HepG2 (cell line): Measurements from ENCODE around the gene DLEC1. TPM values are rescaled to one million over a fixed set of nuclear protein-coding genes. Genes with fewer than 3 reads are reported as not detected.

ENCODE experiments used
- ATAC-seq: fragments of 200-7000 bp; cut with Tn5 transposase; 3 replicates; pipeline ENCODE4 v1.9.1; 2020; ENCODE audit warnings: mild to moderate bottlenecking, moderate library complexity
- BruUV-seq: library from RNA; stranded (reverse); fragments of 400-500 nt; replicated peaks from 2 replicates; lab custom pipeline; 2021; lab: Mats Ljungman, UMichigan
- CTCF ChIA-PET: fragments of 300-600 bp; formaldehyde crosslinking; extraction: SDS; loops from one replicate; lab custom pipeline; 2021; ENCODE audit warnings: low total read pairs, inconsistent platforms, low intra/inter-chr PET ratio; lab: Yijun Ruan, JAX
- POLR2A ChIA-PET: fragments of 350-600 bp; sonication (Branson Sonifier 250); formaldehyde crosslinking; loops from one replicate; lab custom pipeline; 2020; ENCODE audit warnings: antibody characterized with exemption, inconsistent platforms; lab: Yijun Ruan, JAX
- DNase-seq: peaks from one replicate; pipeline ENCODE4 v3.0.0-alpha.2; 2015; ENCODE audit warnings: low spot score
- FAIRE-seq: peaks from 3 replicates; lab custom pipeline; 2011; peaks lifted over from hg19 to GRCh38; lab: Jason Lieb, UNC
- H2AFZ ChIP-seq: one replicate; pipeline ENCODE4 v1.6.1; 2011; ENCODE audit warnings: low read length, inconsistent platforms
- H3K27ac ChIP-seq: fragments of 300-600 bp; 3 replicates; pipeline ENCODE4 v1.8.0; 2011; ENCODE audit warnings: mixed run types, mild to moderate bottlenecking, mixed read lengths, low read length, inconsistent platforms; ENCODE audit not compliant: insufficient read depth; ENCODE audit errors: extremely low read length
- H3K27me3 ChIP-seq, 2 experiments: fragments of 200-600 bp in 1 of 2; 2 replicates in 1 of 2; 3 replicates in 1 of 2; pipeline versions ENCODE4 v1.6.0 to v1.8.0; 2011; ENCODE audit warnings: low read length in 2 of 2, mild to moderate bottlenecking in 2 of 2, moderate library complexity in 2 of 2, inconsistent platforms in 1 of 2; ENCODE audit not compliant: insufficient read depth in 2 of 2, control insufficient read depth in 1 of 2
- H3K36me3 ChIP-seq, 2 experiments: fragments of 200-600 bp in 1 of 2; replicated peaks in 1 of 2; 2 replicates in 1 of 2; 3 replicates in 1 of 2; pipeline versions ENCODE4 v1.5.1 to v1.8.0; 2011; ENCODE audit warnings: low read length in 2 of 2, inconsistent platforms in 1 of 2; ENCODE audit not compliant: insufficient read depth in 2 of 2, control insufficient read depth in 1 of 2
- H3K4me1 ChIP-seq: 2 replicates; pipeline ENCODE4 v1.5.1; 2012; ENCODE audit warnings: low read length, inconsistent platforms; ENCODE audit not compliant: insufficient read depth
- H3K4me2 ChIP-seq: 2 replicates; pipeline ENCODE4 v1.6.0; 2011; ENCODE audit warnings: low read depth, low read length, inconsistent platforms
- H3K4me3 ChIP-seq, 3 experiments: fragments of 200-600 bp in 1 of 3; sonication (generic), shearing (Covaris generic) in 1 of 3; replicated peaks in 1 of 3; 2 replicates each; pipeline ENCODE4 v1.5.1; 2011 to 2016; ENCODE audit warnings: low read length in 3 of 3, inconsistent platforms in 2 of 3, low read depth in 2 of 3, mild to moderate bottlenecking in 2 of 3, control low read depth in 1 of 3, mixed read lengths in 1 of 3; ENCODE audit not compliant: insufficient read depth in 1 of 3
- H3K79me2 ChIP-seq: one replicate; pipeline ENCODE4 v1.6.1; 2011; ENCODE audit warnings: low read length, inconsistent platforms; ENCODE audit not compliant: insufficient read depth
- H3K9ac ChIP-seq: 2 replicates; pipeline ENCODE4 v1.6.0; 2011; ENCODE audit warnings: mild to moderate bottlenecking, low read depth, low read length, inconsistent platforms; ENCODE audit not compliant: insufficient read depth
- H3K9me3 ChIP-seq: 2 replicates; pipeline ENCODE4 v1.5.1; 2012; ENCODE audit warnings: mild to moderate bottlenecking, low read length
- H4K20me1 ChIP-seq: 2 replicates; pipeline ENCODE4 v1.6.0; 2011; ENCODE audit warnings: inconsistent platforms, mild to moderate bottlenecking, low read length, moderate library complexity; ENCODE audit not compliant: insufficient read depth
- CHD4 ChIP-seq: fragments of 200-600 bp; sonication (generic); IDR thresholded peaks from 2 replicates; pipeline ENCODE4 v1.7.0; 2017; ENCODE audit warnings: mild to moderate bottlenecking, low read length, borderline replicate concordance
- IKZF4 ChIP-seq: sonication (generic); formaldehyde crosslinking; IDR thresholded peaks from 2 replicates; pipeline ENCODE4 v1.5.1; 2020; ENCODE audit warnings: borderline replicate concordance, mild to moderate bottlenecking, low read depth, missing genetic modification reagents; ENCODE audit errors: not compliant biosample characterization
- POLR2AphosphoS2 ChIP-seq: IDR thresholded peaks from 2 replicates; pipeline ENCODE4 v1.6.1; 2011; ENCODE audit warnings: low read depth, low read length, improper control_type of control experiment
- PRDM4 ChIP-seq: sonication (generic); formaldehyde crosslinking; IDR thresholded peaks from 2 replicates; pipeline ENCODE4 v1.9.0; 2021; ENCODE audit warnings: missing genetic modification reagents, borderline replicate concordance
- RBM22 ChIP-seq: fragments of 200-400 bp; formaldehyde crosslinking; optimal IDR thresholded peaks from 2 replicates; pipeline ENCODE3; 2017; ENCODE audit warnings: mild to moderate bottlenecking, low read length, moderate library complexity
- ZNF775 ChIP-seq: sonication (generic); formaldehyde crosslinking; IDR thresholded peaks from 2 replicates; pipeline ENCODE4 v1.4.0; 2020; ENCODE audit warnings: missing genetic modification reagents, mild to moderate bottlenecking, moderate library complexity, borderline replicate concordance
- ZSCAN20 ChIP-seq: sonication (generic); formaldehyde crosslinking; IDR thresholded peaks from 2 replicates; pipeline ENCODE4 v1.4.0; 2020; ENCODE audit warnings: missing genetic modification reagents, mild to moderate bottlenecking, borderline replicate concordance
- WGBS: methylation state at CpG from one replicate; pipeline ENCODE4 v1.1.6; 2017; ENCODE audit warnings: low lambda C conversion rate; 5-methylcytosine and 5-hydroxymethylcytosine counted together
- in situ Hi-C: cut with HindIII; loops from 2 replicates; pipeline ENCODE4 v1.10.0; 2017; ENCODE audit warnings: low pct_unique_long_range_greater_than_20kb; ENCODE audit not compliant: extremely low pct_ligation_motif_present
- intact Hi-C: fragments of 100-400 bp; cut with micrococcal nuclease; formaldehyde crosslinking; loops from one replicate; pipeline ENCODE4 v1.10.0; 2022; ENCODE audit not compliant: unreplicated experiment
- polyA plus RNA-seq, 8 experiments: library from polyadenylated mRNA; depleted of rRNA in 3 of 8; stranded (reverse) in 7 of 8; unstranded in 1 of 8; fragments of >200 nt; fragmentation: Illumina TruSeq in 4 of 8; extraction: Trizol in 4 of 8; gene quantifications; 2 replicates each; pipeline versions ENCODE4 v1.2.1 to v1.2.3, GENCODE V29; 2011 to 2016; ENCODE audit warnings: low read depth in 4 of 8, missing spikeins in 1 of 8, mixed read lengths in 1 of 8; ENCODE audit not compliant: insufficient read depth in 1 of 8
- total RNA-seq, 5 experiments: library from RNA; depleted of rRNA; stranded (reverse); fragments of >200 nt; fragmentation: Illumina TruSeq; extraction: Trizol; gene quantifications; 2 replicates each; pipeline ENCODE4 v1.2.3, GENCODE V29; 2016; ENCODE audit warnings: low read depth in 1 of 5
- TF ChIP-seq, protein P1 (sequence below): sonication (generic); formaldehyde crosslinking; IDR thresholded peaks from 2 replicates; pipeline ENCODE4 v1.4.0; 2020; ENCODE audit warnings: mild to moderate bottlenecking, missing genetic modification reagents
- TF ChIP-seq, protein P2 (sequence below): sonication (generic); formaldehyde crosslinking; IDR thresholded peaks from 2 replicates; pipeline ENCODE4 v1.4.0; 2020; ENCODE audit warnings: mild to moderate bottlenecking, missing genetic modification reagents, borderline replicate concordance
- TF ChIP-seq, protein P3 (sequence below): sonication (generic); formaldehyde crosslinking; IDR thresholded peaks from 2 replicates; pipeline ENCODE4 v1.4.0; 2020; ENCODE audit warnings: mild to moderate bottlenecking, low read depth, missing genetic modification reagents

DLEC1 gene
- total and polyA plus RNA-seq, 2 of the 13 experiments (the other 11 are each of a cell fraction or from before 2014, with no cell fraction given), result 0.09 TPM; not detected in 1

- Histone ChIP-seq H3K79me2 (no peaks in the 10 kb centered on the region), H3K27me3 (peaks cover 0 to 3% of the 10 kb centered on the region in 2 experiments; a peak in 1 of 5 replicates), H3K27ac (no peak overlapping the region), H3K4me2 (no peak overlapping the region), H3K9ac (no peak overlapping the region), H4K20me1 (no peaks in the 10 kb centered on the region), H3K36me3 (no peaks in the 10 kb centered on the region), H3K4me3 (no peak overlapping the region), H3K9me3 (no peaks in the 10 kb centered on the region), H3K4me1 (no peaks in the 10 kb centered on the region), H2AFZ (no peak overlapping the region)
- ChIA-PET POLR2A (interaction anchor here (1.5 kb wide), 1 partner anchor 261 kb away, joined by 5 read pairs; the partner anchor contains the start of gene XYLB), CTCF (no interaction called here)
- in situ Hi-C loops (no loop called here), intact Hi-C loops (no loop called here)
- ATAC-seq (peak; percentile 29), FAIRE-seq (no peak), DNase-seq (no peak)
- WGBS, result 80% methylated on average over 1 of the region's 1 CpG
- no TSS peak for BruUV-seq
- TF ChIP-seq, protein P1, sequence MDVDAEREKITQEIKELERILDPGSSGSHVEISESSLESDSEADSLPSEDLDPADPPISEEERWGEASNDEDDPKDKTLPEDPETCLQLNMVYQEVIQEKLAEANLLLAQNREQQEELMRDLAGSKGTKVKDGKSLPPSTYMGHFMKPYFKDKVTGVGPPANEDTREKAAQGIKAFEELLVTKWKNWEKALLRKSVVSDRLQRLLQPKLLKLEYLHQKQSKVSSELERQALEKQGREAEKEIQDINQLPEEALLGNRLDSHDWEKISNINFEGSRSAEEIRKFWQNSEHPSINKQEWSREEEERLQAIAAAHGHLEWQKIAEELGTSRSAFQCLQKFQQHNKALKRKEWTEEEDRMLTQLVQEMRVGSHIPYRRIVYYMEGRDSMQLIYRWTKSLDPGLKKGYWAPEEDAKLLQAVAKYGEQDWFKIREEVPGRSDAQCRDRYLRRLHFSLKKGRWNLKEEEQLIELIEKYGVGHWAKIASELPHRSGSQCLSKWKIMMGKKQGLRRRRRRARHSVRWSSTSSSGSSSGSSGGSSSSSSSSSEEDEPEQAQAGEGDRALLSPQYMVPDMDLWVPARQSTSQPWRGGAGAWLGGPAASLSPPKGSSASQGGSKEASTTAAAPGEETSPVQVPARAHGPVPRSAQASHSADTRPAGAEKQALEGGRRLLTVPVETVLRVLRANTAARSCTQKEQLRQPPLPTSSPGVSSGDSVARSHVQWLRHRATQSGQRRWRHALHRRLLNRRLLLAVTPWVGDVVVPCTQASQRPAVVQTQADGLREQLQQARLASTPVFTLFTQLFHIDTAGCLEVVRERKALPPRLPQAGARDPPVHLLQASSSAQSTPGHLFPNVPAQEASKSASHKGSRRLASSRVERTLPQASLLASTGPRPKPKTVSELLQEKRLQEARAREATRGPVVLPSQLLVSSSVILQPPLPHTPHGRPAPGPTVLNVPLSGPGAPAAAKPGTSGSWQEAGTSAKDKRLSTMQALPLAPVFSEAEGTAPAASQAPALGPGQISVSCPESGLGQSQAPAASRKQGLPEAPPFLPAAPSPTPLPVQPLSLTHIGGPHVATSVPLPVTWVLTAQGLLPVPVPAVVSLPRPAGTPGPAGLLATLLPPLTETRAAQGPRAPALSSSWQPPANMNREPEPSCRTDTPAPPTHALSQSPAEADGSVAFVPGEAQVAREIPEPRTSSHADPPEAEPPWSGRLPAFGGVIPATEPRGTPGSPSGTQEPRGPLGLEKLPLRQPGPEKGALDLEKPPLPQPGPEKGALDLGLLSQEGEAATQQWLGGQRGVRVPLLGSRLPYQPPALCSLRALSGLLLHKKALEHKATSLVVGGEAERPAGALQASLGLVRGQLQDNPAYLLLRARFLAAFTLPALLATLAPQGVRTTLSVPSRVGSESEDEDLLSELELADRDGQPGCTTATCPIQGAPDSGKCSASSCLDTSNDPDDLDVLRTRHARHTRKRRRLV (CRISPR knock-in tag), result no peak
- TF ChIP-seq, protein P2, sequence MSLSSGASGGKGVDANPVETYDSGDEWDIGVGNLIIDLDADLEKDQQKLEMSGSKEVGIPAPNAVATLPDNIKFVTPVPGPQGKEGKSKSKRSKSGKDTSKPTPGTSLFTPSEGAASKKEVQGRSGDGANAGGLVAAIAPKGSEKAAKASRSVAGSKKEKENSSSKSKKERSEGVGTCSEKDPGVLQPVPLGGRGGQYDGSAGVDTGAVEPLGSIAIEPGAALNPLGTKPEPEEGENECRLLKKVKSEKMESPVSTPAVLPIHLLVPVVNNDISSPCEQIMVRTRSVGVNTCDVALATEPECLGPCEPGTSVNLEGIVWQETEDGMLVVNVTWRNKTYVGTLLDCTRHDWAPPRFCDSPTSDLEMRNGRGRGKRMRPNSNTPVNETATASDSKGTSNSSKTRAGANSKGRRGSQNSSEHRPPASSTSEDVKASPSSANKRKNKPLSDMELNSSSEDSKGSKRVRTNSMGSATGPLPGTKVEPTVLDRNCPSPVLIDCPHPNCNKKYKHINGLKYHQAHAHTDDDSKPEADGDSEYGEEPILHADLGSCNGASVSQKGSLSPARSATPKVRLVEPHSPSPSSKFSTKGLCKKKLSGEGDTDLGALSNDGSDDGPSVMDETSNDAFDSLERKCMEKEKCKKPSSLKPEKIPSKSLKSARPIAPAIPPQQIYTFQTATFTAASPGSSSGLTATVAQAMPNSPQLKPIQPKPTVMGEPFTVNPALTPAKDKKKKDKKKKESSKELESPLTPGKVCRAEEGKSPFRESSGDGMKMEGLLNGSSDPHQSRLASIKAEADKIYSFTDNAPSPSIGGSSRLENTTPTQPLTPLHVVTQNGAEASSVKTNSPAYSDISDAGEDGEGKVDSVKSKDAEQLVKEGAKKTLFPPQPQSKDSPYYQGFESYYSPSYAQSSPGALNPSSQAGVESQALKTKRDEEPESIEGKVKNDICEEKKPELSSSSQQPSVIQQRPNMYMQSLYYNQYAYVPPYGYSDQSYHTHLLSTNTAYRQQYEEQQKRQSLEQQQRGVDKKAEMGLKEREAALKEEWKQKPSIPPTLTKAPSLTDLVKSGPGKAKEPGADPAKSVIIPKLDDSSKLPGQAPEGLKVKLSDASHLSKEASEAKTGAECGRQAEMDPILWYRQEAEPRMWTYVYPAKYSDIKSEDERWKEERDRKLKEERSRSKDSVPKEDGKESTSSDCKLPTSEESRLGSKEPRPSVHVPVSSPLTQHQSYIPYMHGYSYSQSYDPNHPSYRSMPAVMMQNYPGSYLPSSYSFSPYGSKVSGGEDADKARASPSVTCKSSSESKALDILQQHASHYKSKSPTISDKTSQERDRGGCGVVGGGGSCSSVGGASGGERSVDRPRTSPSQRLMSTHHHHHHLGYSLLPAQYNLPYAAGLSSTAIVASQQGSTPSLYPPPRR (CRISPR knock-in tag), result no peak
- no peak for TF ChIP-seq ZNF775
- TF ChIP-seq RBM22, result no peak
- no peak for TF ChIP-seq ZSCAN20 (CRISPR knock-in tag)
- TF ChIP-seq IKZF4, result no peak
- no peak for TF ChIP-seq PRDM4 (CRISPR knock-in tag)
- TF ChIP-seq, protein P3, sequence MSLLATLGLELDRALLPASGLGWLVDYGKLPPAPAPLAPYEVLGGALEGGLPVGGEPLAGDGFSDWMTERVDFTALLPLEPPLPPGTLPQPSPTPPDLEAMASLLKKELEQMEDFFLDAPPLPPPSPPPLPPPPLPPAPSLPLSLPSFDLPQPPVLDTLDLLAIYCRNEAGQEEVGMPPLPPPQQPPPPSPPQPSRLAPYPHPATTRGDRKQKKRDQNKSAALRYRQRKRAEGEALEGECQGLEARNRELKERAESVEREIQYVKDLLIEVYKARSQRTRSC (CRISPR knock-in tag), result no peak
- no peak for TF ChIP-seq CHD4
- TF ChIP-seq POLR2AphosphoS2, result no peak
Measured at GRCh38 chr3:38085943-38086324, 46.9 kb downstream of the DLEC1 start.
